Tibial nerve (tissue), 3 donors: Measurements from ENCODE around the gene ZG16B.

Experiments used
- POLR2A ChIP-seq, 2 donors: fragments of 450-650 bp; IDR thresholded peaks; one replicate each; pipeline ENCODE4 v1.6.1; 2017; ENCODE audit warnings: antibody characterized with exemption in 2 of 2, mild to moderate bottlenecking in 2 of 2, moderate library complexity in 2 of 2
- TF ChIP-seq, protein P1 (sequence below), 5 experiments: fragments of 200-600 bp in 3 of 5; fragments of 450-650 bp in 2 of 5; sonication (generic) in 3 of 5; IDR thresholded peaks; one replicate each; pipeline ENCODE4 v1.5.1; 2016 to 2019; ENCODE audit warnings: antibody characterized with exemption in 5 of 5, mild to moderate bottlenecking in 3 of 5, moderate library complexity in 2 of 5

DNA sequence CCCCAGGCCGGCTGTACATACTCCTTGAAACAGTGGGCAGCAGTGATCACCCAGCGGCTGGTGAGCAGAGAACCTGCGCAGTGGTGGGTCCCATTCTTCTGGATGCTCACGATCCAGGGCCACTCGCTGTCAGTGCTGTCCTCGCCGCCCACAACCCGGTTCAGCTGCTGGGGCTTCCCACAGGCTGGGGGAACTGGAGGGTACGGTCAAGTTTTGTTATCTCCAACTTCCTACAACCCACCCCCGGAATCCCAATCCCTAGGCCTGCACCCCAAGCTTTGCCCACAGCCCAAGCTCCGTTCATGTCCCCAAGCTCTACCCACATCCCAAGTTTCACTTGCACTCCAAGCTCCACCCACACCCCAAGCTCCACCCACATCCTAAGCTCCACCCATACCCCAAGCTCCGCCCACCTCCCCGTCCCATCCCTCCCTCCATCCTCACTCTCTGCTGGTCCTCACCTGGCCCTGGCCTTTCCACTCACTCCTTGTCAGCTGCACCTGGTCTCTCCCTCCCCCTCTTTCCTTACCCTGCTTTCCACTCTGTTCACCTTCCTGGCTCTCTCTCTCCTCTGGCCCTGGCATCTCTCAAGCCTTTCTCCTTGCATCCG is 26.1 kb downstream of the ZG16B start:
- TF ChIP-seq, protein P1, sequence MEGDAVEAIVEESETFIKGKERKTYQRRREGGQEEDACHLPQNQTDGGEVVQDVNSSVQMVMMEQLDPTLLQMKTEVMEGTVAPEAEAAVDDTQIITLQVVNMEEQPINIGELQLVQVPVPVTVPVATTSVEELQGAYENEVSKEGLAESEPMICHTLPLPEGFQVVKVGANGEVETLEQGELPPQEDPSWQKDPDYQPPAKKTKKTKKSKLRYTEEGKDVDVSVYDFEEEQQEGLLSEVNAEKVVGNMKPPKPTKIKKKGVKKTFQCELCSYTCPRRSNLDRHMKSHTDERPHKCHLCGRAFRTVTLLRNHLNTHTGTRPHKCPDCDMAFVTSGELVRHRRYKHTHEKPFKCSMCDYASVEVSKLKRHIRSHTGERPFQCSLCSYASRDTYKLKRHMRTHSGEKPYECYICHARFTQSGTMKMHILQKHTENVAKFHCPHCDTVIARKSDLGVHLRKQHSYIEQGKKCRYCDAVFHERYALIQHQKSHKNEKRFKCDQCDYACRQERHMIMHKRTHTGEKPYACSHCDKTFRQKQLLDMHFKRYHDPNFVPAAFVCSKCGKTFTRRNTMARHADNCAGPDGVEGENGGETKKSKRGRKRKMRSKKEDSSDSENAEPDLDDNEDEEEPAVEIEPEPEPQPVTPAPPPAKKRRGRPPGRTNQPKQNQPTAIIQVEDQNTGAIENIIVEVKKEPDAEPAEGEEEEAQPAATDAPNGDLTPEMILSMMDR (IDR thresholded peaks at IDR 0.05): no peak
- TF ChIP-seq POLR2A (IDR thresholded peaks at IDR 0.05): no peak
